ENCODE results near the gene STRBP. TPM values are rescaled to one million over a fixed set of nuclear protein-coding genes. Genes with fewer than 3 reads are reported as not detected.
"Not testable (repeated sequence)": the region's sequence is repeated elsewhere in the genome, so short reads cannot be mapped to it uniquely, and the experiment has no call there.

The STRBP gene
- total RNA-seq, 1 experiment from 2014 or later = 39.9 TPM

- intact Hi-C loops (cut with micrococcal nuclease; ENCODE audit: unreplicated experiment) = no loop called here
- no peak overlapping the region for H3K27ac ChIP-seq
- POLR2A ChIA-PET (ENCODE audit: unreplicated experiment) = interaction anchor here (0.6 kb wide), 1 partner anchor 12 kb away, joined by 4 read pairs; no protein-coding TSS in a partner anchor
- no peaks in the 10 kb centered on the region for H4K20me1 ChIP-seq (ENCODE audit: insufficient read depth)
- no peak for DNase-seq
- TF ChIP-seq CTCF (conservative IDR thresholded peaks at IDR 0.05) (no peak), EZH2 (IDR thresholded peaks at IDR 0.05; ENCODE audit: low read depth) (no peak)
- H3K4me1 ChIP-seq (replicated peaks; ENCODE audit: insufficient read depth) = 0 out of 2 replicates have a peak, but pooled peaks cover 4% of the 10 kb centered on the region
- H3F3A ChIP-seq (ENCODE audit: insufficient read depth, low read depth) = no peaks in the 10 kb centered on the region
- no peak overlapping the region for H2AFZ ChIP-seq
- no TSS peak for BruUV-seq (replicated peaks)
- H3K79me2 ChIP-seq (ENCODE audit: low read depth) = no peaks in the 10 kb centered on the region
- no peak overlapping the region for H3K4me3 ChIP-seq
- CTCF ChIA-PET = no interaction called here
- H3K9me3 ChIP-seq (ENCODE audit: insufficient read depth, low read depth) = no peaks in the 10 kb centered on the region
- H3K27me3 ChIP-seq (ENCODE audit: insufficient read depth, low read depth) = no peaks in the 10 kb centered on the region
- H3K36me3 ChIP-seq (ENCODE audit: low read depth) = no peaks in the 10 kb centered on the region
- no peak overlapping the region for H3K4me2 ChIP-seq
- H3K9me2 ChIP-seq (ENCODE audit: insufficient read depth) = no peaks in the 10 kb centered on the region
Observed at GRCh38 chr9:123251324-123251723, 17.1 kb downstream of the STRBP start.

- no peak overlapping the region for H3K4me3 ChIP-seq
- ChIA-PET POLR2A (ENCODE audit: unreplicated experiment) (interaction anchor here (0.6 kb wide), 1 partner anchor 1175 kb away, joined by 4 read pairs; no protein-coding TSS in a partner anchor), CTCF (no interaction called here)
- no peaks in the 10 kb centered on the region for H3K9me2 ChIP-seq (ENCODE audit: insufficient read depth)
- H4K20me1 ChIP-seq (ENCODE audit: insufficient read depth) = no peaks in the 10 kb centered on the region
- no peak overlapping the region for H2AFZ ChIP-seq
- DNase-seq = no peak
- H3K4me1 ChIP-seq (replicated peaks; ENCODE audit: insufficient read depth) = 0 out of 2 replicates have a peak, but pooled peaks cover 4% of the 10 kb centered on the region
- no peaks in the 10 kb centered on the region for H3F3A ChIP-seq (ENCODE audit: insufficient read depth, low read depth)
- H3K36me3 ChIP-seq (ENCODE audit: low read depth) = no peaks in the 10 kb centered on the region
- H3K27ac ChIP-seq = no peak overlapping the region
- no peaks in the 10 kb centered on the region for H3K79me2 ChIP-seq (ENCODE audit: low read depth)
- H3K4me2 ChIP-seq = no peak overlapping the region
- intact Hi-C loops (cut with micrococcal nuclease; ENCODE audit: unreplicated experiment) = no loop called here
- H3K9me3 ChIP-seq (ENCODE audit: insufficient read depth, low read depth) = no peaks in the 10 kb centered on the region
- no TSS peak for BruUV-seq (replicated peaks)
- TF ChIP-seq EZH2 (IDR thresholded peaks at IDR 0.05; ENCODE audit: low read depth) = no peak
- TF ChIP-seq CTCF (conservative IDR thresholded peaks at IDR 0.05) = no peak
- no peaks in the 10 kb centered on the region for H3K27me3 ChIP-seq (ENCODE audit: insufficient read depth, low read depth)
Observed at GRCh38 chr9:123250504-123250903, 17.9 kb downstream of the STRBP start.

GRCh38 chr9:123249162-123249561 is 19.2 kb downstream of the STRBP start:
- H3K27me3 ChIP-seq (ENCODE audit: insufficient read depth, low read depth); H3K4me1 ChIP-seq (replicated peaks; ENCODE audit: insufficient read depth); H3K9me3 ChIP-seq (ENCODE audit: insufficient read depth, low read depth); intact Hi-C loops (cut with micrococcal nuclease; ENCODE audit: unreplicated experiment); H3K36me3 ChIP-seq (ENCODE audit: low read depth); H3K27ac ChIP-seq; H3K9me2 ChIP-seq (ENCODE audit: insufficient read depth); H3F3A ChIP-seq (ENCODE audit: insufficient read depth, low read depth); H4K20me1 ChIP-seq (ENCODE audit: insufficient read depth); POLR2A ChIA-PET (ENCODE audit: unreplicated experiment); H2AFZ ChIP-seq; H3K4me3 ChIP-seq; BruUV-seq (replicated peaks); DNase-seq; H3K79me2 ChIP-seq (ENCODE audit: low read depth); H3K4me2 ChIP-seq: not testable (repeated sequence)
- CTCF ChIA-PET = interaction anchor here (0.6 kb wide), 1 partner anchor 33 kb away, joined by 3 read pairs; no protein-coding TSS in a partner anchor

GRCh38 chr9:123248630-123249029 is 19.8 kb downstream of the STRBP start:
- Histone ChIP-seq H3K36me3 (ENCODE audit: low read depth) (no peaks in the 10 kb centered on the region), H4K20me1 (ENCODE audit: insufficient read depth) (no peaks in the 10 kb centered on the region), H3K9me2 (ENCODE audit: insufficient read depth) (no peaks in the 10 kb centered on the region), H3K4me3 (no peak overlapping the region), H2AFZ (no peak overlapping the region), H3K79me2 (ENCODE audit: low read depth) (no peaks in the 10 kb centered on the region), H3K27ac (no peak overlapping the region), H3K4me2 (no peak overlapping the region), H3K9me3 (ENCODE audit: insufficient read depth, low read depth) (no peaks in the 10 kb centered on the region; the same call in 1 of the 2 replicates), H3K27me3 (ENCODE audit: insufficient read depth, low read depth) (no peaks in the 10 kb centered on the region), H3K4me1 (replicated peaks; ENCODE audit: insufficient read depth) (0 out of 2 replicates have a peak, but pooled peaks cover 4% of the 10 kb centered on the region), H3F3A (ENCODE audit: insufficient read depth, low read depth) (no peaks in the 10 kb centered on the region)
- no peak for DNase-seq
- BruUV-seq (replicated peaks) = no TSS peak
- ChIA-PET POLR2A (ENCODE audit: unreplicated experiment) (no interaction called here), CTCF (no interaction called here)
- TF ChIP-seq CTCF (conservative IDR thresholded peaks at IDR 0.05) (no peak), EZH2 (IDR thresholded peaks at IDR 0.05; ENCODE audit: low read depth) (no peak)
- intact Hi-C loops (cut with micrococcal nuclease; ENCODE audit: unreplicated experiment) = no loop called here

All from PC-9 (cell line).